OCI-M1 (cell line): ENCODE results near the gene TFAP2E.
A peak's percentile ranks its signal among the peaks of the same experiment; 100 is the strongest.

Experiments used
- DNase-seq: peaks from one replicate; lab custom pipeline; 2025; lab: John Stamatoyannopoulos, UW

The TFAP2E gene

DNA sequence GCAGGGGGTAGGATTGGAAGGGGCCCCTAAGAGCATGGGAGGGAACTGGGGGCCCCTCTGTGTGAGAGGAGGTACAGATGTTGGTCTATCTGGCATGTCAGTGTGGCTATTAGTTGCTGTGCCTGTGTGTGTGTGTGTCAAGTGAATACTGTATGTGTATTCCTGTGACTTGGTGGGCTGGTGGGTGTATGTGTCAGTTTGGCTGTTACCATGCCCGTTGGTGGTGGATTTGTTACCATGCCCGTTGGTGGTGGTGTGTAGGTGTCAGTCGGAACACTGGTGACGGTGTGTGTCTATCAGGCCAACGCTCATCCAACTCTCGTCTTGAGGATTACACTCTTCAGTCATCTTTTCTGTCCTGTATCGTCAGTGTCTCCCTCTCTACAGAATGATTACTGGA is 22.6 kb downstream of the TFAP2E start:
- DNase-seq: no peak

DNA sequence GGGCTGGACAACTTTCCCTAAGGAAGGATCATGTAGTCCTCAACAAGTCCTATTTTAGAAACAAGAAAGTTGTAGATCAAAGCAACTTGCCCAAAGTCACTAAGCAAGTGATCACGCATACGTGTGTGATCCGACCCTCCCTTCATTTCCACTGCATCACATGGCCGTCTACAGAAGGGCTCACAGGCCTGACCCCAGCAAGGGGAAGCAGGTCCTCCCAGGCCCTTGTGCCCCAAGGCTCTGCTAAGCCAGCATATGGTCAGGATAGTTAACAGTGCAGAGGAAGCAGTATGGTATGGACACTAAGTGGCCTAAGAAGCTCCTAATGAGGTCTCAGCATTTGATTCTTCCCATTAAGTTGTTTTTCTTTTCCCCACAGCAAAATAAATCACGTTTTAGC is 24.8 kb downstream of the TFAP2E start:
- no peak for DNase-seq

DNA sequence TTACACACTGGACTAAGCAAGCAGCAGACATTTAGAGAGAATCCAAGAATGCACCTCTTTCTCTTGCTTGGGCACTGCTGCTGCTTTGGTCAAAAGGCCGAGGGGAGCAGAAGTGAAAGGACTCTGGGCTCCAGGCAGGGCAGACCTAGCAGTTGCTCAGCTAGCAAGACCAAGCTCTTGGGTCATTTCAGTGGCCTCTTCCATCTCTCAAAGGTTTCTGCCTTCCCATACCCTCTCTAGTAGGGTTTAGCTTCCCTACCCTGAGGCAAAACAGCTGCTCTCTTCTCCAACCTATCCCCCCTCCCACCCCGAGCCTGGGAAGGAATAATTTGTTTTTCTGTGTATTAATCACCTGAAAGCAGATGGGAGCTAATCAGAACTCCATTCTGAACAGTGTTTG is 25.8 kb downstream of the TFAP2E start:
- DNase-seq: no peak

DNA sequence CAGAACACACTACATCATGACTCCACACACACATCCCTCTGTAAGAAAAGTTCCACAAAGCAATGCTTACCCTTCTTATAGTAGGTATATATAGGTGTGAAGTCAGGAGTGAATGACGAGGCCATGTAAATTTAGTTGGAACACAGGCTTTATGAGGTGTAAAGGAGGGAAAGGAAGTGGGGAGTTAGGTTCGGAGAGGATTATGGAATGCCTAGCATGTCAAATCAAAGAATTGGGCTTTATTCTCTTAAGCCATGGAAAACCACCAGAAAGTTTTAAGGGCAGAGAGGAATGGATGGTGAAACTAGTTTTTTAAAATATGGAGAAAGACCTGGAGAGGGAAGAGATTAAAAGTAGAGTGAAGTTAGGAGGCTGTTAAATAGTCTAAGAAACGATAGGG is 26.3 kb downstream of the TFAP2E start:
- no peak for DNase-seq

DNA sequence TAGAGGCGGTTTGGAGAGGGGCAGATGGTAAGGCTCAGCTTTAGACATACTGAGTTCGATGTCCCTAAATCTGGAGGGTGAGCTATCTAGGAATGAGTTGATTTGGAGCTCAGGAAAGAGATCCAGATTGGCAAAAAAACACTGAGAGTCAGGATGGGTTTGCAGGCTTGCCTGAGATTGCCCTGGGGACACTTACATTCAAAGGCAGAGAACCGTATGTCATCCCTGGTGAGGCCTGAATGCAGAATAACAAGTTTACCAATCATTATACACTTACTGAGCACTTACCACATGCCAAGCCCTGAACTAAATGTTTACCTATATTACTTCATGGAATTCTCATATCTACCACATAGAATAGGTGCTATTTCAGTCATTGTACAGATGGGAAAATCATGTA is 27.5 kb downstream of the TFAP2E start:
- DNase-seq: no peak

DNA sequence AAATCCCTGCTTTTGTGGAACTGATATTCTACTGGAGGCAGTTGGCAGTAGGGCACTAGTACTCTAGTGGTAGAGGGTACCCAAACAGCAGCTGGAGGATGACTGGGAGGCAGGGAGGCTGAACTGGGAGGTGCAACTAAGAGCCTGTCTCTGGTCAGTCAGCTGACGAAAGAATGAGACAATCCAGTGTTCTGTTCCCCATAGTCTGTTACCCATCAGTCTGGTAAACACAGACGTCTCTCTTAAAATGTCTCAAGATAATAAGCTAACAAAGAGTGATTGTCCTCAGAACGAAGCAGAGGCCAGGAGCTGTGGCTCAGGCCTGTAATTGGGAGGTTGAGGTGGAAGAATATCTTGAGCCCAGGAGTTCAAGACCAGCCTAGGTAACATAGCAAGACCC is 30.4 kb downstream of the TFAP2E start:
- DNase-seq: no peak

DNA sequence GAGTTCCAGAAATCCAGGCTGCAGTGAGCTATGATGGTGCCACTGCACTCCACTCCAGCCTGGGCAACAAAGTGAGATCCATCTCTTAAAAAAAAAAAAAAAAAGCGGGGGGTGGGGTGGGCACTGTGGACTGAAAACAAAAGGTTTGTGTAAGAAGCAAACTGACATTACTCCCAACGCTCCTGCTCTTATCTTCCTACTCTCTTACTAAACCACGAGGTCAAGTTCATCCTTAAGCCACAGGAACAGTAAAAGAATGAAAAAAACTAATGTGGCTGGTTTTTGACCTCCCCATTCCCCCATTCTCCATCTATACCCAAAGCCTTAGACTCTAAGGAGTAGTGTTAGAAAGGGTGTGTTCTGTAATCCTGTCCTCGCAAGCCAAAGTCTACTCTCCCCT is 30.8 kb downstream of the TFAP2E start:
- no peak for DNase-seq

DNA sequence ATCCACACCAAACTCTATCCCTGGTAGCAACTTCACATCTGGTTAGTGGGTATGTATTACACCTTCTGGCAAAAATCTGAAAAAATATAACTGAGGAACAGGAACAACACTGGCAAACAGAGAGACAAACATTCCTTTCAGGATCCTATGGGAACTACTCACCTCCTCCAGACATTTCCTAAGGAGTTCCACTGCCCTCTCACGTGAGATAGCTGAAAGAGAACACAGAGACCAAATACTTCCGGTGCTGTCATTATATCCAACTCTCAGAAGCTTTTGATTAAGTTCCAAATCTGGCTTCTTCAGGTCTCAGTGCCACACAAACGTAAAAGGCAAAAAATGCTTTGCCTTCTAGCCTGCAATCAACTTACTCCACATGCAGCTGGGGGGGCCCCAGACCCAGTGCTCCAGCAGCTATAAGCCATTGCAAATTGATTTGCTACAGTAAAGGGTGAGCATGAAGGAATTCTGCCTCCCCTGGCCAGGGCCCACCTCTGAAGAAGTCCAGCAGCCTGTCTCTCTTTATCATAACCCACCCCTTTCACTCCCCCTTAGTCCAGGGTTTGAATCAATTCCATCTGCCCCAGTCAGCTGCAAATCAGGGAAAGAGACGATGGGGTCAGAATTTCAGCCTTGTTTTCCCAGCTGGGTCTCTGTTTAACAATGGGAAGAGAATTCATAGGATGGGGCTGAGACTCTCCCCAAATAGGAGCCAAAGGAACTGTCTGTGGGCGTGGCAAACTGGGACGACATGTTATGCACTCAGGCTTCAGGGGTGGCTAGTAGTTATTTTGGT is 32.2 kb downstream of the TFAP2E start:
- no peak for DNase-seq

DNA sequence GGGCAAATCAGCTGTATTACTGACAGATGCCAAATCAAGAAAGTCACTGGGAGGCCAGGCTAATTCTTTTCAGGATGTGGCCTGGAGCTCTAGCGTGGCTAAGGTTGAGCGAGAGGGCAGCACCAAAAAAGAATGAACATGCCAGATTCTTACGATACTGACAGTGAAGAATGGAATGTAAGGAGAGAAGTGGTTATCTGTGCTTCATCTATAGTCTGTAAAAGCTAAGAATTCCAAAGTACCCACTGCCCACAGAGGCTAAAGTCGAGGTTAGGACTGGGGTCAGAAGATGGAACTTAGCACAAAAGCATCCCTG is 32.7 kb downstream of the TFAP2E start:
- no peak for DNase-seq

DNA sequence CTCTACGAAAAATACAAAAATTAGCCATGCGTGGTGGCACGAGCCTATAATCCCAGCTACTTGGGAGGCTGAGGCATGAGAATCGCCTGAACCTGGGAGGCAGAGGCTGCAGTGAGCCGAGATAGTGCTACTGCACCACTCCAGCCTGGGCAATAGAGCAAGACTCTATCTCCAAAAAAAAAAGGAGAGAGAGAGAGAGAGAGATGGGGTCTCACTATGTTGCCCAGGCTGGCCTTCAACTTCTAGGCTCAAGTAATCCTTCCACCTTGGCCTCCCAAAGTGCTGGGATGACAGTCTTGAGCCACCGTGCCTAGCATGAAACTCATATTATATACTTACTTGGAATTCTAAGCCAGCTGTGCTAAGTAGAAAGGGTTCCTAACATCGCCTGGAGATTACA is 38.5 kb downstream of the TFAP2E start:
- DNase-seq: no peak

DNA sequence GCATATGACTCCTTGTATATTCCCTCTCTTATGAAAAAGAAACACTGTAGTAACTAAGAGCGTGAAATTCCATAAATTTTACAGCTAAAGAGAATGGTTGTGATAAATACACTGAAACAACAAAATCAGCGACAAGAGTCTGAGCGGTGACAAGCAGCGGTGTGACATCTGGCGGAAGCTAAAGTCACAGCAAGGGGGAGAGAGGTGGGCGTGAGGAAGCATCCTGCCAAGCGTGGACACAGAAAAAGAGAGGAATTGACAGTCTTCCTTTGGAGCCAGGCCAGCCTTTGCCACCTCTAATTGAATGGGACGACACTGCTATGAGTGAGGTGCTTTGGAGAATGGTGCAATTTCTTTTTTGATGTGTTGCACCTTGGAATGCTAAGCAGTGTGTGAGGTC is 42.3 kb downstream of the TFAP2E start:
- DNase-seq: no peak

DNA sequence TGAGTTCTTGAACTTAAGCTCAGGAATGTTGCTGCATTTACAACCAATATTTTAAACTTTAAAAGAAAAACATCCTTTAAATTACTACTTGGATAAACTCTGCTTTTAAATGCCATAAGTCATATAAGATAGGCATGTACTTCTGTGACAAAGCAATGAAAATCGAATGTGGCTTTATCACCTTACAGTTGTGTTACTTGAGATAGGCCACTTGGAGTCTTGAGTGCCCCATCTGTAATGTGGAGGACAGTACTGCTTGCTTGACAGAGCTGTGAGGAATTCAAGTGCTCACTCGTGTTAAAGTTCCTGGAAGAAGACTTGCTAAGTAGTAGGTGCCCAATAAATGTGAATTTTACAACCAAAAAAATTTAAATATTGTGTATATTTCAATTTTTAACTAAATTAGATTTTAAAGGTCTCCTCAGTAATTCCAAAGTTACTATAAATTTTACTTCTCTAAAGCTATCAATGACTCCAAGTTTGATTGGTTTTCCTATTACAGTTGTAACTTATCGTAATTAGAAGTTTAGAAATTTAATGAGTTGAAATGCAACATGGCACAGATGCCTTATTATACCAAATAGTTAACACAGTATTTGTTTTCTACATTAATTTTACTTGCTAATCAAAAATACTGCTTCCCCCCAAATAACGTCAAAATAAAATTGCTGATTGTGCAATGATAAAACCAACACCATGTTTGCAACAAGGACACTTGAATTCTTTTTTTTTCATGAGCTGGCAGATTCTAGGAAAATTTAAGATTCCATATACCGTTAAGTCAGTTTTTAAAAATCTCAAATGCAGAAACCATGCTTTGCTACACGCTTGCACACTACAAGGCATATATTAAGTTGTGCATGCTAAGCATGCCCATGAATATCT is 46.4 kb downstream of the TFAP2E start:
- peak; percentile 36 for DNase-seq

DNA sequence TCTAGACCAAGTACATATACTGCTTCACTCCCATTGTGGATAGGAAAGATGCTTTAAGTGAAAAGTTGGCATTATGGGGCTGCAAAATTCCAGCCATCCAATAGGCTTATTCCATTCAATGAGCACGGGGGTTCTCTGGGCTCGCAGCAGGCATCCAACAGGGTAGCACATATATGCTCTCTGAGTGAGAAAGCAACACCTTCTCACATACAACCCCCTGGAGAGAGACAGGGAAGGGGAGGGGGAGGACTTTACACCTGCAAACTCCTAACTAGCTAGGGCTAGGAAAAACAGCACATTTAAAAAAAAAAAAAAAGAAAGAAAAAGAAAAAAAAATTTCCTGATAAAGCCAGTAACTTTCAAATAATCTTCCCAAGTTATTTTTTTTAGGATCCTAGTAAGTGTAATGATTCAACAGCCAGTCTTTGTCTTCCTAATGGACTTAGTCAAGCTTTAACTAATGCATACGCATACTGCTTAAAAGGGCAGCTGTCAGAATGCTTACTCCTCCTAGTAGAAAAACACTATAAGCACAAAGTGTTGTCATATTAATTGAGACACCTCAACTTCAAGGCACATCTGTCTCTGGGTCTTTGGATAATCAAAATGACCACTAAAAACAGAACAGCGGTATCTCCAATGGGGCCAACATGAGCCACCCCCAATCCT is 49.5 kb downstream of the TFAP2E start:
- DNase-seq: no peak

DNA sequence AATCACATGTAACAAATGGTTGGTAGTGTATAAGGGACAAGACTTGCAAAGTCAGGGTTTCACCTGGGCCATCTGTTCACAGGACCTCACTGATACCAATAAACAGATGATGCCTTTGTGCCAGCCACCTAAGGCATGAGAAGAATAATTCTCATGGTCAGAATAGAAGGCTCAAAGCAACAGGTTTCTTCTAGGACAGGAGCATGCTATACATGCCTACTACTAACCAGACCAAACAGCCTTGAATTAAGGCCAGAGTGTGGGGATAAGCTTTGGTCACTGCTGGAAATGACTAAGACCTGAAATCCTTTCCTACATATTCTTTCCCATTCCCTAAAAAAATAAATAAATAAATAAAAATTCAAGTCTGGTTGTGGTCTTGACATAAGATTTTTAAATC is 50.7 kb downstream of the TFAP2E start:
- no peak for DNase-seq

DNA sequence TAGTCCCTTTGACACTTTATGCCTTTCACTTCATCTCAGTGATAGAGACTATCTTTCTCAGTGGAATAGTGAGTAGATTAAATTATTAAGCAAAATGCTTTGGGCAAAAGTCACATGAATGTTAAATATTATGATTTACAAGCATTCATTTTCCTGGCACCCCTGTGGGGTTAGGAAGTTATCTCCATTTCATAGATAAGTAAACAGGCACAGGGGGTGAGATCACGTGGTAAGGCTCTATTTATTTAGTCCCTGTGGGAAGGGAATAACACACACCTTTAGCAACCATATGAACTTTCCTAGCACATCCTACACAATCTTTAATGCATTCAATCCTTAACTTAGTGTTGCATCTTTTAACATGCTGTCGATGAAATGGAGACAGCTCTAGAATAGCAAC is 55.9 kb downstream of the TFAP2E start:
- DNase-seq: no peak

DNA sequence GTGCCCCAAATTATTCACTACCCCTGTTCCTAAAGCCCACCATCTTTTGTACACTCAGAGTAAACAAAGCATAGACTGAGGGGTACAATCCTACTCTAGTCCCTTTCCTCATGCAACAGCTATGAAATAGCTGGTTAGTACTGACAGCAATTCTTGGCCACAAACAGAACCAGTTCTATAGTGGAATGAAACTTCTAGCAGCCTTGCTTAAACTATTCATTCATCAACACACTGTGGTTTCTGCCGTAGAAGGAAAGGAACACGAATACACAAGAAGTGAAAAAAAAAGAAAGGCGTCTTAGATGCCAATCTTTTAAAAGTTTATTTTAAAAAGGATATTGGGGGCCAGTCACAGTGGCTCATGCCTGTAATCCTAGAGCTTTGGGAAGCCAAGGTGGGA is 58.3 kb downstream of the TFAP2E start:
- no peak for DNase-seq

DNA sequence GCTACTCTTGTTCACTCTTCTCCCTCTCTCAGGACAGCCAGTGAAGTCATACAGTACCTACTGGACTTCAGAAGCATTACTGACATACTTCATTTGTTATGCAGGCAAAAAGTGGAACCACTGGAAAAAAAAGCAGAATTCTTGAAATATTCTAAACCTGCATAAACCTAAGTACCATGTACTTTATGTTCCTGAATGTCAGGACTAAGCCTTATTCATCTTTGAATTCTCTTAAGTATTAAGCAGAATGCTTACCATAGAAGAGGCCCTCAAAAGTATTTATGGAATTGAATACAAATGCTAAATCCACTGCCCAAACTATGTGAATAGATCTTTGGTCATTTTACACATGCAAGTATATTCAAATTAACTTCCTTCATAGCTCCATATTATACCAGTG is 60.4 kb downstream of the TFAP2E start:
- no peak for DNase-seq

DNA sequence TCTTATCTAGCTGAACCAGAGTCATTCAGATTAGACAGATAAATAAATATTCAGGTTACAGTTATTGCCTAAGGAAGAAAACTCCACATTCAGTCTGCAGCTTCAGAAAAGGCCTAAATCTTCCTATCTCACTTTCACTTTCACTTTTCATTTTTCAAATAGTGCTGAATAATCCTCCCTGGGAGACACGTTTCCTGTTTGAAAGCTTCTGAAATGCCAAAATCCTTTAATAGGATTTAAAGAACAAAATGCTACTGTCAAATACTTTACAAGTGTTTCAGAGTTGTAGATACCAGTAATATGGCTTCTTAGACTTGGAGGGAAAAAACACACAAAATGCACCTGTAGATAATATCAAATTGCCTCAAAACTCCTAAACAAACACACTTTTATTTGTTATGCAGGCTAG is 64.3 kb downstream of the TFAP2E start:
- peak; percentile 91 for DNase-seq

DNA sequence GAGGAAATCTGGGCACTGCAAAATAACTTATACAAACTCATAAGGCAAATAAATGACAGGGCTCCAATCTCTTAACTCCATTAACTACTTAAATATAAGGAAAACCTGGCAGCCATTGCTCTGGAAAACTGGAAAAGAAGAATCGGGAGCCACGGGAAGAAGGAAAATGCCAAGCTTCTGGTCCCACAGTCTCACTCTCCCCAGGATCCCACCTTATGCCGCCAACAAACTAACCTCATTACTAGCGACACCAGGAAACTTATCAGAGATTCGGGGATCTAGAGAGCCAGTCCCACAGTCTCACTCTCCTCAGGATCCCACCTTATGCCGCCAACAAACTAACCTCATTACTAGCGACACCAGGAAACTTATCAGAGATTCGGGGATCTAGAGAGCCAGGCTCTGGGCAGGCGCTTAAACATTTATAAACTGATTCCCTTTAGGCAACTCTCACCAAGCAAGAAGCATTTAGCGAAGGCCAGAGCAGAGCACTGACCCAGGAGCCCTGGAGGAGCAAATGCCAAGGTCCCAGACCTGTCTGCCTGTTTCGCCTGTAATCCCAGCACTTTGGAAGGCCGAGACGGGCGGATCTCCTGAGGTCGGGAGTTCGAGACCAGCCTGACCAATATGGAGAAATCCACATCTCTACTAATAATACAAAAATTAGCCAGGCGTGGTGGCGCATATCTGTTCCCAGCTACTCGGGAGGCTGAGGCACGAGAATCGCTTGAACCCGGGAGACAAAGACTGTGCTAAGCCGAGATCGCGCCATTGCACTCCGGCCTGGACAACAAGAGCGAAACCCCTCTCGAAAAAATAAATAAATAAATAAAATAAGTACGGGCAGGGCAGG is 67.5 kb downstream of the TFAP2E start:
- DNase-seq: peak; percentile 41

DNA sequence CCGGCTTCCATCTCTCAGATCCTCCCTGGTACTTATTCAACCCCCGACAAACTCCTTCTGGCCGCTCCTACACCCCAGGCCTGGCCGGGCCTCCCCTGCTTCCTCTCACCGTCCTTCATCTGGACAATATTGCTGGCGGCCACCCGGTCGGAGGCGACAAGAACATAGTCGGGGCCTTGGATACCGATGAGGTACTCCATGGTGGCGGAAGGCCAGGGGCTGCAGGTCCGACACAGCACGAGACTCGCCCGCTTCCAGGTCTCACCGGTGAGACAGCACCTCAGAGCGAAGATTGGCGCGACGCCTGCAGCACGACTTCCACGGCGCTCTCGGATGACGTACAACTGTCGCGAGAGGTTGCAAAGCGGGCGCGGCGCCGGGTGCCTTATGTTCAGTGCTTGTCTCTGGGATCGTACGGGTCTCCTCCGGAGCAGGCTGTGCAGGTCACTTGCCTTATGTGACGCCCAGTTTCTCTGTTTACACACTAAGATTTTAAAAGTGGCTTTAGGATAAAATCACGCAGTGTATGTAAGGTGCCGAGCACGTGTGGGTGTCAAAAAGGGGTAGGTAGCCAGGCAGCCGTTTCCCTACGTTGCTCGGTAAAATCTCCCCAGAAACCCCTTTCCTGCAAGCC is 68.2 kb downstream of the TFAP2E start, which contains the start of gene PSMB2:
Gene PSMB2 (minus strand): TSS at position 294 of the 634 bp plus-strand sequence. CDS start 94 bp downstream, at position 200.
- peak; percentile 97 for DNase-seq

DNA sequence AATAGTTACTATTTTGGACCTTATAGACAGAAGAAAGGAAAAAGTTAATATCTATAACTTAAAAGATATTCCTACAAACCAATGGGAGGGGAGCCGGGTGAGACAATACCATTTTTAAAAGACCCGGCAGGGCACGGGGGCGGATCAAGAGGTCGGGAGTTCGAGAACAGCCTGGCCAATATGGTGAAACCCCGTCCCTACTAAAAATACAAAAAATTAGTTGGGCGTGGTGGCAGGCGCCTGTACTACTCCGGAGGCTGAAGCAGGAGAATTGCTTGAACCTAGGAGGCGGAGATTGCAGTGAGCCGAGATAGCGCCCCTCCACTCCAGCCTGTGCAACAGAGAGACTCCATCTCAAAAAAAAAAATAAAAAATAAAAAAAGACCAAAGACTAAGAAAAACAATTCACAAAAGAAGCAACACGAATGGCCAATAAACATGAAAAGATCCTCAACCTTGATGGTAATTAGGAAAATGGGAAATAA is 69.4 kb downstream of the TFAP2E start:
- DNase-seq: peak; percentile 79
